HG03442 (cell line): ENCODE measurements around the gene DOCK10.

Source experiments
- ATAC-seq: cut with Tn5 transposase; IDR thresholded peaks from one replicate; pipeline ENCODE4 v1.9.1; 2021; ENCODE audit warnings: mild to moderate bottlenecking, moderate library complexity; ENCODE audit not compliant: unreplicated experiment

Gene DOCK10

GRCh38 chr2:224885836-224886547 is 156.3 kb downstream of the DOCK10 start:
- ATAC-seq = peak; percentile 92

GRCh38 chr2:224885291-224885690 is 157.0 kb downstream of the DOCK10 start:
- no peak for ATAC-seq

GRCh38 chr2:224884188-224884587 is 158.1 kb downstream of the DOCK10 start:
- no peak for ATAC-seq

- no peak for ATAC-seq
Measured at GRCh38 chr2:224883700-224884099, 158.6 kb downstream of the DOCK10 start.

GRCh38 chr2:224883172-224883516 is 159.1 kb downstream of the DOCK10 start:
- no peak for ATAC-seq

GRCh38 chr2:224882291-224883171 is 159.7 kb downstream of the DOCK10 start:
- no peak for ATAC-seq

- ATAC-seq = no peak
Measured at GRCh38 chr2:224881846-224882245, 160.4 kb downstream of the DOCK10 start.

GRCh38 chr2:224876522-224876921 is 165.7 kb downstream of the DOCK10 start:
- no peak for ATAC-seq

- peak; percentile 84 for ATAC-seq
Measured at GRCh38 chr2:224875841-224876240, 166.4 kb downstream of the DOCK10 start.

GRCh38 chr2:224875153-224875552 is 167.1 kb downstream of the DOCK10 start:
- no peak for ATAC-seq

- ATAC-seq = no peak
Measured at GRCh38 chr2:224871813-224872212, 170.5 kb downstream of the DOCK10 start.

GRCh38 chr2:224870341-224870740 is 171.9 kb downstream of the DOCK10 start:
- no peak for ATAC-seq

- no peak for ATAC-seq
Measured at GRCh38 chr2:224869601-224870233, 172.6 kb downstream of the DOCK10 start.

GRCh38 chr2:224865016-224865415 is 177.3 kb downstream of the DOCK10 start:
- ATAC-seq = no peak

GRCh38 chr2:224861266-224861665 is 181.0 kb downstream of the DOCK10 start:
- ATAC-seq = no peak

- ATAC-seq = no peak
Measured at GRCh38 chr2:224860786-224861185, 181.5 kb downstream of the DOCK10 start.

- no peak for ATAC-seq
Measured at GRCh38 chr2:224851811-224852210, 190.5 kb downstream of the DOCK10 start.

GRCh38 chr2:224850081-224850480 is 192.2 kb downstream of the DOCK10 start:
- ATAC-seq = no peak

GRCh38 chr2:224849264-224849663 is 193.0 kb downstream of the DOCK10 start:
- ATAC-seq = no peak

GRCh38 chr2:224847961-224848850 is 194.1 kb downstream of the DOCK10 start:
- no peak for ATAC-seq

- ATAC-seq = no peak
Measured at GRCh38 chr2:224847381-224847780, 194.9 kb downstream of the DOCK10 start.
